ENCODE data around the gene EMD.
"Not testable (repeated sequence)": the region's sequence is repeated elsewhere in the genome, so short reads cannot be mapped to it uniquely, and the experiment has no call there.

EMD gene

DNA sequence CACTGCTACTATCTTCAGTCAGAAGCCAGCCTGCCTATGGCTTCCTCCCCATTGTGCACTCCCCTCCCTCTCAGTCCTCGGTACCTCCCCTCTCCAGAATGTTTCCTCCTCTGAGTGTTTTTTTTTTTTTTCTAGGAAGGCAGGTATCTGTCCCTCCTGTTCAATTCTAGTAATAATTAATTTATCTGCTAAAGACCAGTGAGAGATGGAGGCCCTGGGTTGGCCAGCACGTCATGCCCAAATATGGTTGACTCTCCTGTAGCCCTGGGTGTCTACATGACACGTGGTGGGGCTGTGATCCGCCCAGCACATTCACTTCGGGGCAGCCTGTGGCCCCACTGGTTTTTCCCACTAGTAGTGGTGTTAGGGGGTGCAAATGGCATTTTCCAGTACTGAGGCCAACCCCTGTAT lies 6.5 kb upstream of the EMD start:
- no peak for DNase-seq

DNA sequence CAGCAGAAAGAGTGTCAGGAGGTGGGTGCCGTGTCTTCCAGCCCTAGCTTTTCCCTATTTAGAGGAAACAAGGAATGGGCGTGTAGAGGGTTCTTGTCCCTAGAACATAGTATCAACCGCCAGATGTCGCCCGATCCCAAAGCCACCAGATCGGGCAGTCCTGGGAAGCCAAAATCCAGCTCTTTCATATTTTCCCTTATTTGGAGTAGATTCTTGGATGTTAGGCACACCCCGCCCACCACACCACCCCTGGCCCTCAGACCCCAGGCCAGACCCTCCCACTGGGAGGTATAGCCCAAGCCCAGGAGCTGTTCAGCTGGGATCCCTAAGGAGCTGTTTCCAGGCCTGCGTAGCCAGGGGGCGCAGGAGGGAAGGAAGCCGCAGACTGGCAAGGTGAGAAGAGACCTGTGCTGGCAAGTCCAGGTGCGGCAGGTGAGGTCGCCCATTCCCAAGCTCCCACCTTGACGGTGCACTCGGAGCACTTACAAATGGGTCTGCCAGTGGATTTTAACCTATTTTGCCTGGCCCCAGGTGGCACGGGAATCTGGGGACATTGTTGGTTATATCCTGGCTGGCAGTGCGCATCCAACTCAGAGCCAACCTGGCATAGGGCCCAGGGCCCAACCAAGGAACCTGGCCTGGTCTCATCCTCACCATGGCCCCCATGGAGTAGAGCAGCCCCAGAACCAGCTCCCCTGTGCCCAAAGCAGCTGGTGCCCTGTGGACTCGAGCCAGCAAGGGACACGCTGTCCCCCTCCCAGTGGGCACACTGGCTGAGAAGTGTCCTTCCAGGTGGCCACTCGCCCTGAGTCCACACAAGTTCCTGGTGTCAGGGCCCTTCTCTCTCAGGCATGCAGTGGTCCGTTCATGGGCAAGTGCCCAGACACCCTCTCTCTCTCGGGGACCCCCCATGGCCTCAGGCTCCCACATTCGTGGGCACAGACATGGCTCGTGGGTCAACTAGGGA lies 5.5 kb upstream of the EMD start:
- peak; percentile 20 for DNase-seq

DNA sequence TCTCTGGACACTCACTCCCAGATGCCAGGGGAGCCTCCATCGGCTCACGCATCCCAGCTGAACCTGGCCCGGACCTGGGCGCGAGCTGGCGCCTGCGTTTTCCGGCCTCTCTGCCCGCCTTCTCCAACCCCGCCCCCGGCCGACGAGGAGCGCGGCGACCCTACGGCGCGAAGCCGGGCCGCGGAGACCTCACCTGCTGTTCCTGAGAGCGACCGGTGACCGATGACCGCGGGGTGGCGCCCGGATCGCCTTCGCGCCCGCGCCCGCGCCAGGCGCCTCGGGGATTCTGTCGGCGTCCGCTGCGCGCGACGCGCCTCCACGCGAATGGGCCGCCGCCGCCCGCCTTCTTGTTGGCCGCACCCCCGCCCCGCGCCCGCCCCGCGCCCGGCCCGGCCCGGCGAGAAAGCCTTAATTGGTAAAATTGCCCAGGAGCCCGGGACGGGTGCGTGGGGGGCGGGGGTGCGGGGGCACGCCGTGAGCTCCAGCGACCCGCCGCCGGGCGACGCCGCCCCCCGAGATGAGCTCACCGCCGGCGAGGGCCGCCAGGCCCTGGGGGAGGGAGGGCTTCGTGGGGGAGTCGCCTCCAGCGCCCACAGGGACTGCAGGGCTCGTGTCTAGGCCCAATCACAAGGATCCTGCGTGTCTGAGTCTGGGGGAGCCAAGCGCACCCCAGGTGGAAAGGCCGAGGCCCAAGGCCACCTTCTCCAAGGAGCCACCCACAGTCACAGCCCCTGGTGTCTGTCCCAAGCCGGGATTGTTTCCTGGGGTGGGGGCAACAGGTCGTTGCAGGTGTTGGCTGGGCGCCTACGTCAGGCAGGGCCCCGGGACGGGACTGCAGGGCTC lies 4.6 kb upstream of the EMD start, which contains the start of gene FLNA:
Gene FLNA, minus strand, starts transcription at position 322 of the 843 bp plus-strand sequence. CDS start 3,389 bp downstream, outside the sequence.
- no peak for DNase-seq

DNA sequence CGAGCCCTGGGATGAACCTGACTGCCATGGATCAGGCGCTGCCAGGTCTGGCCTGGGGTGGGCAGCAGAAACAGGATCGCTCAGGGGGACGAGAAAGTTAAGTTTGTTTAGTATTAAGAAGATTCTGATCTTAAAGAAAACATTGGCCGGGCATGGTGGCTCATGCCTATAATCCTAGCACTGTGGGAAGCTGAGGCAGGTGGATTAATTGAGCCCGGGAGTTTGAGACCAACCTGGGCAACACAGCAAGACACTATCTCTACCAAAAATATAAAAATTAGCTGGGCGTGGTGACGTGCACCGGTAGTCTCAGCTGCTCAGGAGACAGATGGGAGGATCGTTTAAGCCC lies 4.0 kb upstream of the EMD start:
- no peak for DNase-seq

DNA sequence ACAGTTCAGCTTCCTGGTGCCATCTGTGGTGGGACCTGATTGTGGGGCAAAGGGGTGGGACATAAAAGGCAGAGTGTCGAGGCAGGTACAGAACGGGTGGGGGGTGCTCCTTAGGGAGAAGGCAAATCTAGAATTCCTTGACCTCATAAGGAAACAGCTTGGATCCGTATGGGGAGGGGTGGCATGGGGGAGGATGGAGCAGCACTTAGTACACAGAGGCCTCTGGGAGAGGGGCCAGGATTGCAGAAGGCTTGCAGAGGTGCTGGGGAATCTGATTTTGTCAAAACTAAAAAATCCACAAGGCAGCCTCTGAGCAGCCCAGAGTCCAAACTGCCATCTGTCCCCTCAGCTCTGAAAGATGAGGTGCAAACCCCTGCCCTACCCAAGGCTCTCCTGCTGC lies 2.3 kb upstream of the EMD start:
- no peak for DNase-seq

DNA sequence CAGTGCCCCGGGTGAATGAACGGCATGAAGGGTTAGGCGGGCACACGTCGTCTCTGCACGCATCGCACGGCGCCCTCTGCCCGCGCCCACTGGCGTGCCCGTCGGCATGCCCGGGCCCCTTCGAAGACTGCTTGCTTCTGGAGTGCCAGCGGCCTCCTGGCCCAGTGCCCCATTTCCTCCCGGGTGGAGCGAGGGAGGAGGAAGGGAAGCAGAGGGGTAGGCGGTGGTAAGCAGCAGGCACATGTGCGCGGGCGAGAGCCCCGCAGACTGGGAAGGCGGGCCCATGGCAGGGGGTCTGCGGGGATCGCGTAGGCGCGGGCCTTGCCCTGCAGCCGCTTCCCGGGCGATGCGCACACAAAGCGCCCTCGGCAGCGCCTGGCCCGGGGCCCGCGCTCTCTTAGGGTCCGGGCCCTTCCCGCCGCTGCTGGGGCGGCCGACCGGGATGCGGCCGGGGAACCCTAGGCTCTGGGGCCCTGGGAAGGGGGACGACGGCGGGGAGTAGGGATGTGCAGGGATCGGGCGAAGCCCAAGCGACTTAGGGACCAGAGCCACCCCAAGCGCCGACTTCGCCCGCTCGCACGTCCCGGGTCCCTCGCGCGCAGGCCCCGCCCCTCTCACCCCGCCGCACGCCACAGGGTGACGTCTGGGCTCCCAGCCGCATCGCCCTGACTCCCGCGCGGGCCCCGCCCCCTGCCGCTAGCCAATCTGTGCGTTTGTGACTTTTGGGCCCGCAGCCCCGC lies 866 bp upstream of the EMD start:
- no peak for DNase-seq

DNA sequence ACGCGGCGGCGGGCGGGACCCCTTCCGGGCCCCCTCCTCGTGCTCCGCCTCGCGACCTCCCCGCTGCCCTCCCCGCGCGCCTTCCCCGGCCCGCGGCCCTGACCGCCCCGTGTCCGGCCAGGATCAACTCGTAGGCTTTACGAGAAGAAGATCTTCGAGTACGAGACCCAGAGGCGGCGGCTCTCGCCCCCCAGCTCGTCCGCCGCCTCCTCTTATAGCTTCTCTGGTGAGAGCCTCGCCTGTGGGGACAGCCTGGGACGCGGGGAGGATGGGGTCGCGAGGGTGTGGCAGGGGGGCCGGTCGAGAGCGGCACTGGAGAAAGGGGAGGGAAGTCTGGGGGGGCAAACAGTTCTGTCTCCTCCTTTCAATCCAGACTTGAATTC lies 465 bp downstream of the EMD start:
- DNase-seq = no peak

DNA sequence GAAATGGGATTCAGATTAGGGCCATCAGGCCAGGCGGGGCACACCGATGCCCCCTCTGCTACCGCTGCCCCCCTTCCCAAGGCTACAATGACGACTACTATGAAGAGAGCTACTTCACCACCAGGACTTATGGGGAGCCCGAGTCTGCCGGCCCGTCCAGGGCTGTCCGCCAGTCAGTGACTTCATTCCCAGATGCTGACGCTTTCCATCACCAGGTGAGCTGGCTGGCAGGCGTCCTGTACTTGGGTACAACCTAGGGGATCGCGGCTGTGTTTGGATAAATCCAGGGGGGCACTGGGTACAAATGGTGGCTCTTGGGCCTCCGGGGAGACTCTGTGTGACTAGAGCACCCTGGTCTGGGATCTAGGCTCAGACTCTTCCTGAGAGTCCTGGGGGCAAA lies 1.1 kb downstream of the EMD start:
- DNase-seq = no peak

DNA sequence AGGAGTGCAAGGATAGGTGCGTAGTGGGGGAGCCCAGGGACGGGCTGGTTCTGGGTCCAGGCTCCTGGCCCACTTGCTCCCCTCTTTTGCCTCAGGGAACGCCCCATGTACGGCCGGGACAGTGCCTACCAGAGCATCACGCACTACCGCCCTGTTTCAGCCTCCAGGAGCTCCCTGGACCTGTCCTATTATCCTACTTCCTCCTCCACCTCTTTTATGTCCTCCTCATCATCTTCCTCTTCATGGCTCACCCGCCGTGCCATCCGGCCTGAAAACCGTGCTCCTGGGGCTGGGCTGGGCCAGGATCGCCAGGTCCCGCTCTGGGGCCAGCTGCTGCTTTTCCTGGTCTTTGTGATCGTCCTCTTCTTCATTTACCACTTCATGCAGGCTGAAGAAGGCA lies 1.7 kb downstream of the EMD start:
- no peak for DNase-seq

DNA sequence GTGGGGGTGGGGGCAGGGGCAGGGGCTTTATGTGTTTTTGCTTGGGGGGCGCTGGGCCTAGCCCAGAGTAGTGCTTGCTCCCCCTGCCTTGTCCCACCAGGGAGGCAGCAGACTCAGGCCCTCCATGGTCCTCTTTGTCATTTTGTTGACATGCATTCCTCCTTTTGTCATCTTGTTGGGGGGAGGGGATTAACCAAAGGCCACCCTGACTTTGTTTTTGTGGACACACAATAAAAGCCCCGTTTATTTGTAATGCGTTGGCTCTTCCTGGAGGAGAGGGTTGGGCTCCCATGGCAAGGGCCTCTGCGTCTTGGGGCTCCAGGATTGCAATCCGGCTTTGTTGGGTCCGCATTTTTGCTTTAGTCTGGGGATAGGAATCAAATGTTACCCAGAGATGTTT lies 2.2 kb downstream of the EMD start:
- DNase-seq = no peak

DNA sequence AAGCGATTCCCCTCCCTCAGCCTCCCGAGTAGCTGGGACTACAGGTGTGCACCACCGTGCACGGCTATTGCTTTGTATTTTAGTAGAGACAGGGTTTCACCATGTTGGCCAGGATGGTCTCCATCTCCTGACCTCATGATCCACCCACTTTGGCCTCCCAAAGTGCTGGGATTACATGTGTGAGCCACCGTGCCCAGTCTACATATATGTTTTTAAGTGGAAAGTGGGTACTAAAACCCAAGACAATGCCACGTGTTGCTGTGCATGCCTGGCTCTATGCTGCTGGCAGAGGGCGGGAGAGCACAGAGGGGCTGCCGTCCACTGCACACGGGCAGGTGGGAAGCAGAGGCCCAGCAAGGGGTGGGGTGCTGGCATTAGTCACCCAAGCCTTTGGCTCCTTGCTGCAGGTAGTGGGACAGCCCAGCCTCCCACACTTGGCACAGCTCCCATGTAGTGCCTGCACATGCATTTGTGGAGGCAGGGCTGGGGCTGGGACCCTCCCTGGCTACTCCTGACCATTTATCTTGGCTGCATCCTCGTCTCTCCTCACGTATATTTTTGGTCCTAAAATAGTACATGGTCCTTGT lies 3.5 kb downstream of the EMD start:
- no peak for DNase-seq

DNA sequence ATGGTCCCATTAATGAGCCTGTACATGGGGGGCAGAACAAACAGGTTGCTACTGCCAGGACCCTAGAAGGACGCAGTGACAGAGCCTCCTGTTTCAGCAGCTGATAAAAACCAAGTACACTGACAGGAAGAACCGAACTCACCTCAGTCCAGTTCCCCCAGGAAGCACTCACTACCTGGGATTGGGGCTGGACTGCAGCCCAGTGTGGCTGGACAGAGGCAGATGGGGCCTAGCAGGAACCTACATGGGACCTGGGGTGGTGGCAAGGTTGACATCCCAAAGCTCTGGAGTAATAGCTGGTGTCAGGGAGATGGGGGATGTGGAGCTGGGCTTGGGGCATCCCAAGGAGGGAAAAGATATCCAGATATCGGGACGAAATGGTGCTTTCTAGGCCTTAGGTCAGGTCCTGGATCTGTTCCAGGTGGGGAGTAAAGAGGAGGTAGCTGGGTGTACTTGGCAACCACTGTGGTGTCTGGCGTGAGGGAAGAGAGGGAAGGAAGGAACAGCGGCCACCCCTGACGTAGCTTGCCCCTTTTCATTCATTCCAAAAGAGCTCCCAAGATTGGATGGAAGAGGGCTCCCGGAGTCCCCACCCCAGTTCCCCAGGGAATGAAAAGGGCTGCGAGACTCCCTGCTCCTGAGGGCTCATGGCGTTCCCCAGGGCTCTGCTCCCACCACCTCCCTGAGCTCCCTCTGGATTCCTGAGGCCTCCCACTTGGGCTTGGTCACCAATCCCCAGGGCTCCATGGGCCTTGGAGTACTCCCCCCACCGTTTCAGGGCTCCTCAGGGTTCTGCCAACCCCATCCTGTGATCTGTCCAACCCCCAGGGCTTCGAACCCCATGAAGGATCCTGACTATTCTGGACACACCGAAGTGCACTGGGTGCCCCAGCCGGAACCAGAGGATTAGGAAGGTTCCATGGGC lies 4.5 kb downstream of the EMD start:
- DNase-seq = no peak

DNA sequence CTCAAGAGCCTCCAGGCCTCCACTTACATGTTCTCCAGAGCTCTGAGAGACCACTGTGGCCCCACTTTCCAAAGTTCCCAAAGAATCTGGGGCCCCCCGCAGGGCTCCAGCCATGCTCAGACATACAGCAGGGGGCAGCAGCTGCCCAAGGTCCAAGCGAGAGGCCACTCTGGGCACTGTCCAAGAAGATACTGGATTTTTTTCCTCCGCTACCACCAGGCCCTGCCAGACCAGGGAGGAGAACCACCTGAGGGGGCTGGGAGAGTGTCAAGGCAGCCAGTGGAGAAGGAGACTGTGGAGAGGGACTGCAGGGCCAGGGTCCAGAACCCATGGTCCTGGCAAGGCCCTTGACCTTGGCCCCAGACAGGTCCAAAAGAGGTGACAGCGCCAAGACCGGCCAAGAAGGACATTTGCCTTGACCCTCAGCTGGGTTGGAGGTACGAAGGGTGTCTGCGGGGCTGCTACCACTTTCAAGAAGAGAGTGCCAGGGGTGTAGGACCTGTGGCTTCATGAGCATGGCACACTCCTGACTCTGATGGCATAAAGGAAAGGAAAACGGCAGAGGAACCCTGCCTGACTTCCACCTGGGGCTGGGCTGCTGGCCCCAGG lies 5.3 kb downstream of the EMD start:
- DNase-seq = no peak

DNA sequence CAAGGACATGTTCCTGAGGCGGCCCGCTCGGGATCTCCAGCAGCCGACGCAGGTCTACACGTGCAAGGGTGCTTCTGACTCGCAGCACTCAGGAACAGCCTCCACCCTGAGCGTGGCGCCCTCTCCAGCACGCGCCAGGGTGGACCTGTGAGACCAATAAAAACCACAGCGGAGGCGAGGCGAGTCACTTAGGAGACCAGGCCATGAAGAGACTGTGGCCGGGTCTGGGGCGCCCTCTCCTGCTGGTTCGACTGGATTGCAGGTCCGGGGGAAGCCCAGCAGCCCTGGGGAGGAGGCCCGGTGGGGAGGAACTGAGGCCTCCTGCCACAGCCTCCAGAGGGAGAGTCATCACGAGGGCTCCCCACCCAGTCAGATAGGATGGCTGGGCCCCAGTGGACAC lies 9.0 kb downstream of the EMD start:
- DNase-seq = not testable (repeated sequence)

DNA sequence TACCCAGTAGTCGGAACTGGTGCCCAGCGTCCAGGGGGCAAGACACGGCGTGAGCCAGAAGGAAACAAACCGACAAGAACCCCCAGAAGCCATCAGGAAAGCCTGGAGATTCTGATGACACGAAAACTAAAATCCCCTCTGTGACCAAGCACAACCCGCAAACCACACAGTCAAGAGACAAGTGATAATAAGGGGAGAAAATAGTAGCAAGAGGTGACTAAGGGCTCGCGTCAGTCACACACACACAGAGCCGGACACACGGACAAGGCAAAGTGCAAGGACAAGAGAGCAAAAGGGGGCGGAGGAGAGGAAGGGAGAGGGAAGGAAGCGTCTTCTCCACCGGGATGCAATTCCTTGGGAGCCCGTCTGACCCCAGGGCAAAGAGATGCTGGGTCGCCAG lies 9.6 kb downstream of the EMD start:
- not testable (repeated sequence) for DNase-seq

DNA sequence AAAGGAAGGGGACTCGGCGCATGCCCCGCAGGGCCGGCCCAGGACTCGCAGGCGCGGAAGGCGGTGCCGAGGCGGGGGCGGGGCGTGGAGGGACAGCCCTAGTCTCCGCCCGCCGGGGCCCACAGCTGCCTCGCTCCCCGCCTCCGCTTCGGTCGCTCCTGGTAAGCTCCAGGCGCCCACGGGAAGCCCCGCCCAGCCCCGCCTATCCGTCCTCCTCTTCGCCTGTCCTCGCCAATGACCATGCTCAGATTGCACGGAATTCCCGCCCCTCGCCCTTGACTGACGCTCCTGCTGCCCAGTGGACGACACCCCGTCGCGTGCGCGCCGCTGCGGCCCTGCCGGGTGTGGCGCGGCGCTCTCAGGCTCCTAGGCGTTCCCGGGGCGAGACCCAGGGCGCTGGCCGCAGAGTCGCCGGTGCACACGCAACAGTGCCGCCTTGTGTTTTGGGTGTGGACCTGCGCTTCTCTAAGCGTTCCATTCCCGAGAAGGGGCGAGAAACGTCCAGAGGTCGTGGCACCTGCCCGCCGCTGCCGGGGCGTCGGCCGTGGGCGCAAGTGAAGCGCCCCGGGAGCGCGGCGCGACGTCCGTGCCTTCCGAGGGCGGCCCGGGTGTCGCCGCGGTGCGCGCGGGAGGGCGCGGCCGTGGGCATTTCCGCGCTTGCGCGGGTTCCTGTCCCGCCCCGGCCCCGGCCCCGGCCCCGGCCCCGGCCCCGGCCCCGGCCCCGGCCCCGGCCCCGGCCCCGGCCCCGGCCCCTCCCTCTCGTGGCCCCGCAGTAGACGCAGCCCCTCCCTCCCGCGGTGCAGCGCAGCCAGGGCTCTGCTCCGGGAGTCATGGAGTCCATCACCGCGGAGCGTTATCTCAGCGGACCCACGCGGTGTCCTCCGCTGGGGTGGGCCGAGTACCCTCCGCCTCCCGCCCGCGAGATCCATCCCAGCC lies 11.0 kb downstream of the EMD start:
- not testable (repeated sequence) for DNase-seq

DNA sequence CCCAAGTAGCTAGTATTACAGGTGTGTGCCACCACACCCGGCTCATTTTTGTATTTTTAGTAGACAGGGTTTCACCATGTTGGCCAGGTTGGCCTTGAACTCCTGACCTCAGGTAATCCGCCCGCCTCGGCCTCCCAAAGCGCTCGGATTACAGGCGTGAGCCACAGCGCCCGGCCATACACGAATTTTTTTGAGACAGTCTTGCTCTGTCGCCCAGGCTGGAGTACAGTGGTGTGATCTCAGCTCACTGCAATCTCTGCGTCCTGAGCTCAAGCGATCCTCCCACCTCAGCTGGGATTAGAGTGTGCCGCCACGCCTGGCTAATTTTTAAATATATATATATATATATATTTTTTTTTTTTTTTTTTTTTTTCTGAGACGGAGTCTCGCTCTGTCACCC lies 17.3 kb downstream of the EMD start:
- not testable (repeated sequence) for DNase-seq

DNA sequence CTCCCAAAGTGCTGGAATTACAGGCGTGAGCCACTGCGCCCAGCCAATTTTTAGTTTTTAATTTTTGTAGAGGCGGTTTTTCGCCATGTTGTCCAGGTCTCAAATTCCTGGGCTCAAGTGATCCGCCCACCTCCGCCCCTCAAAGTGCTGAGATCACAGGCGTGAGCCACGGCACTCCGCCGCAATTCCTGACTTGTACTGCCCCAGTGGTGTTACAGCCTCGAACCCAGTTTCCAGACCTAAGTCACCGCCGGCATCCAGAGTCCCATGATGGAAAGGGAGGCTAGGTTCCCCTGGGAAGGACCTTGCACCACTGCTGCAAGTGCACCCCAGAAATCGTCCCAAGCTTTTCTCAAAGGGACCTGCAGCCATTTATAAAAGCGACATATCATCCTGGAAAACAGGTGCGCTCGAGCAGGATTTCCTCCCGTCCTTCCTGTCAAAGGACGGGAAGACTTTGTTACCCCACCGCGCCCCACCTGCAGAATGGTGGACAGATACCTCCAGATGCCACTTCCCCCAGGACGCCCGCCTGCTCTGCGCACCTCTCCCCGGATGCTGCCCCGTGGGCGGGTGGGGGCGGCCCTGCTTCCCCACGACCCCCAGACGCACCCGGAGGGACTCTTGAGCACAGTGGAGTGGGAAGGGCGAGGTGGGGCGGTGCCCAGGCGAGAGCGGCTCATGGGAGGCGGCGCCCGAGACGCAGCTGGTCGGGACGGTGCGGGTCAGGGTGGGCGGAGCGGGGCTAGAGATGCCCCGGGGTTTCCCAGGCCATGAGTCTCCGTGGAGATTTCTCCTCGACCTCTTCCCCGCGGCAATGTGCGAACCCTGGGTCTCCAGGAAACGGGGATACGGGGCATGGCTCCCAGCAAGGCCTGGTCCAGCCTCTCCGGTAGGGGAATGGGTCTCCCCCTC lies 18.1 kb downstream of the EMD start:
- DNase-seq = no peak

Data from NCI-H2081 treated with DMSO at 0.1 percent for 48 hours (cell line).